C4-2B (cell line): ENCODE data around the gene CYP1B1.

ENCODE experiments used
- ZFX ChIP-seq: fragments of 450-650 bp; IDR thresholded peaks from 2 replicates; pipeline ENCODE4 v1.6.1; 2017
- TF ChIP-seq, protein P1 (sequence below): fragments of 450-650 bp; conservative IDR thresholded peaks from 2 replicates; pipeline ENCODE4 v1.5.1; 2017; ENCODE audit warnings: mild to moderate bottlenecking

DNA sequence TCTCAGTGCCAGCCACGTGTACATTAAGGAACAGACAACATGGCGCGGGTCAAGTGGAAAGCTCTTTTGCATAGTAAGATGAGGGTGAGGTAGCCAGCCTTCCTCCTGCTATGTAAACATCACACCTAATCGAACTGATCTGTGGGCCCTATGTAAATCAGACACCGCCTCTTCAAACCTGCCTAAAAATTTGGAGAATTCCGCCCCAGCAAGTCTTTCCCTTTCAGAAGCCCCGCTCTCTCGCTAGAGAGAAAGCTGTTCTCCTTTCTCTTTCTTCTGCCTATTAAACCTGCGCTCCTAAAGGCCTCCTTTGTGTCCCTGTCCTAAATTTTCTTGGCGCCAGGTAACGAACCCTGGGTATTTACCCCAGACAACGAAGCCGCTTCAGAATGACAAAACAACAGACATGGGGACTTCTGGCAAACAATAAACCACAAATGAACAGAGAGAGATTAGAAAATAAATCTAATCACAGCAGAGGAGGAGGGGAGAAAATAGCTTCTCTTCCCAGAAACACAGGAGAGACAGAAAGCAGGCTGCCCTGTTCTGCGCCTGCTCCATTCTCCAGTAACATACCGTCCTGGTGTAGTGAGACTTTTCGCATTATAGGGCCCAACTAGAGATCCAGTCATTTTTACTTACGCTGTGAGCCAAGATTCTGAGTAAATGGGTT, 31.9 kb upstream of the CYP1B1 start:
- TF ChIP-seq, protein P1, sequence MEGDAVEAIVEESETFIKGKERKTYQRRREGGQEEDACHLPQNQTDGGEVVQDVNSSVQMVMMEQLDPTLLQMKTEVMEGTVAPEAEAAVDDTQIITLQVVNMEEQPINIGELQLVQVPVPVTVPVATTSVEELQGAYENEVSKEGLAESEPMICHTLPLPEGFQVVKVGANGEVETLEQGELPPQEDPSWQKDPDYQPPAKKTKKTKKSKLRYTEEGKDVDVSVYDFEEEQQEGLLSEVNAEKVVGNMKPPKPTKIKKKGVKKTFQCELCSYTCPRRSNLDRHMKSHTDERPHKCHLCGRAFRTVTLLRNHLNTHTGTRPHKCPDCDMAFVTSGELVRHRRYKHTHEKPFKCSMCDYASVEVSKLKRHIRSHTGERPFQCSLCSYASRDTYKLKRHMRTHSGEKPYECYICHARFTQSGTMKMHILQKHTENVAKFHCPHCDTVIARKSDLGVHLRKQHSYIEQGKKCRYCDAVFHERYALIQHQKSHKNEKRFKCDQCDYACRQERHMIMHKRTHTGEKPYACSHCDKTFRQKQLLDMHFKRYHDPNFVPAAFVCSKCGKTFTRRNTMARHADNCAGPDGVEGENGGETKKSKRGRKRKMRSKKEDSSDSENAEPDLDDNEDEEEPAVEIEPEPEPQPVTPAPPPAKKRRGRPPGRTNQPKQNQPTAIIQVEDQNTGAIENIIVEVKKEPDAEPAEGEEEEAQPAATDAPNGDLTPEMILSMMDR, result no peak
- no peak for TF ChIP-seq ZFX
